HUES64 (cell line): ENCODE measurements around the gene SEPTIN11. TPM values are rescaled to one million over a fixed set of nuclear protein-coding genes. Genes with fewer than 3 reads are reported as not detected.

Experiments used
- H3K27ac ChIP-seq: 2 replicates; pipeline ENCODE4 v1.7.0; 2013; ENCODE audit warnings: low read depth, low read length, inconsistent platforms
- H3K27me3 ChIP-seq: 2 replicates; pipeline ENCODE4 v1.6.1; 2013; ENCODE audit warnings: mild to moderate bottlenecking, low read length; ENCODE audit not compliant: insufficient read depth
- H3K36me3 ChIP-seq: 2 replicates; pipeline ENCODE4 v1.6.1; 2013; ENCODE audit warnings: mild to moderate bottlenecking, low read length; ENCODE audit not compliant: insufficient read depth
- H3K4me1 ChIP-seq: 2 replicates; pipeline ENCODE4 v1.6.1; 2013; ENCODE audit warnings: mild to moderate bottlenecking, low read length, moderate library complexity; ENCODE audit not compliant: insufficient read depth
- H3K4me3 ChIP-seq: 2 replicates; pipeline ENCODE4 v1.5.1; 2013; ENCODE audit warnings: mild to moderate bottlenecking, low read length, moderate library complexity
- H3K9ac ChIP-seq: 2 replicates; pipeline ENCODE4 v1.6.1; 2013; ENCODE audit warnings: mild to moderate bottlenecking, low read depth, low read length
- H3K9me3 ChIP-seq: 2 replicates; pipeline ENCODE4 v1.6.1; 2013; ENCODE audit warnings: low read depth, low read length; ENCODE audit not compliant: insufficient read depth
- WGBS: fragments of 150-250, 120-280 bp; methylation state at CpG from one replicate; pipeline ENCODE4 v1.1.7; 2013; ENCODE audit warnings: missing lambda C conversion rate; 5-methylcytosine and 5-hydroxymethylcytosine counted together
- polyA plus RNA-seq, 2 experiments: library from polyadenylated mRNA; stranded (reverse); fragments of 50-300 nt; gene quantifications; one replicate each; pipeline ENCODE4 v1.2.3, GENCODE V29; 2013

The SEPTIN11 gene
- 65.8 TPM for polyA plus RNA-seq (2013, experiment 1 of 2)
- 85.9 TPM for polyA plus RNA-seq (2013, experiment 2 of 2)

DNA sequence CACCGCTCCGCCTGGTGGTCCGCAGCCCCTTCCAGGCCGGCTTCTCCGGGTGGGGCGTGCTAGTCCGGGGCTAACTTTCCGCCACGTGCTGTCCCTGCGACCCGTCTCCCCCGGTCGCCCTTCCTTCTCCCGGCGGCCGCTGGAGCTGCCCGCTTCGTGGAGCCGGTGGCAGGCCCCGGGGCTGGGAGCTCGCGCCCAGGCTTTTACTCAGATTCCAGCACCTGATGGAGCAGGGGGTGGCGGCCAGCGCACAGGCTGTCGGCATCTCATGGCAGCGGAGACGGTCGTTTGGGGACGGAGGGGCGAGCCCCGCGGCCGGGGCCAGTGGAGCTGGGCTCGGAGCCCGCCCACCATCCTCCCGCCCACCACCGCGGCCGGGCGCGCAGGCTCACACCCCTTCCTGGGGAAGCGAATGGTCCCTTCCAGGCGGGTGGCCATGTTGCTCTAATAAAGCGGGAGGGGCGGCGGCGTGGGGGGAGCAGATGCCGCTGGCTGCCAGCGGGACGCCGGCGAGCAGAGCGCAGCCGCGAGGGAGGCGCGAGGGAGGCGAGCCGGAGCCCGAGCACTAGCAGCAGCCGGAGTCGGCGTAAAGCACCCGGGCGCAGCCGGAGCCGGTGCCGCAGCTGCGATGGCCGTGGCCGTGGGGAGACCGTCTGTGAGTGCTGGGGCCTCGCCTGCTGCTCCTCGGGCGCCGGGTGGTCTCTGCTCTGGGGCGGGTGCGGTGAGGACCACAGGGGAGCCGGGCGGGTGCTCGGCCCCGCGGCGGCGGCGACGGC, at the start of gene SEPTIN11:
Gene SEPTIN11, plus strand, starts transcription at position 477 of the 776 bp plus-strand sequence. Its CDS starts 152 bp downstream, at position 629.
- Histone ChIP-seq H3K27ac (peak within 1 kb of the TSS; percentile 59), H3K4me3 (peak within 1 kb of the TSS; percentile 89), H3K36me3 (0 out of 2 replicates have a peak, but pooled peaks cover 2% of the 10 kb centered on the region), H3K9ac (peak within 1 kb of the TSS; percentile 82), H3K9me3 (no peaks in the 10 kb centered on the region), H3K27me3 (peaks cover 25% of the 10 kb centered on the region), H3K4me1 (peaks cover 25% of the 10 kb centered on the region)
- WGBS: under 1% methylated on average over 87 of the region's 87 CpGs

- H3K4me3 ChIP-seq: no peak overlapping the region
- H3K27me3 ChIP-seq: peaks cover 34% of the 10 kb centered on the region
- WGBS: 74% methylated on average over 3 of the region's 3 CpGs
- peaks cover 11% of the 10 kb centered on the region for H3K4me1 ChIP-seq
- 0 out of 2 replicates have a peak, but pooled peaks cover 9% of the 10 kb centered on the region for H3K9me3 ChIP-seq
- H3K36me3 ChIP-seq: no peaks in the 10 kb centered on the region
- H3K9ac ChIP-seq: no peak overlapping the region
- H3K27ac ChIP-seq: no peak overlapping the region
Measured at GRCh38 chr4:76902233-76902890, 47.2 kb upstream of the SEPTIN11 start.

- Histone ChIP-seq H3K4me3 (no peak overlapping the region), H3K27me3 (peaks cover 11% of the 10 kb centered on the region), H3K9me3 (0 out of 2 replicates have a peak, but pooled peaks cover 9% of the 10 kb centered on the region), H3K9ac (no peak overlapping the region), H3K36me3 (no peaks in the 10 kb centered on the region), H3K27ac (no peak overlapping the region), H3K4me1 (peaks cover 6% of the 10 kb centered on the region; the same call in 1 of the 2 replicates)
- 68% methylated on average over 4 of the region's 4 CpGs for WGBS
Measured at GRCh38 chr4:76904646-76905190, 44.8 kb upstream of the SEPTIN11 start.

- peaks cover 6% of the 10 kb centered on the region; the same call in 1 of the 2 replicates for H3K4me1 ChIP-seq
- peaks cover 4% of the 10 kb centered on the region; the same call in 1 of the 2 replicates for H3K27me3 ChIP-seq
- H3K9ac ChIP-seq: no peak overlapping the region
- no peak overlapping the region for H3K27ac ChIP-seq
- no peak overlapping the region for H3K4me3 ChIP-seq
- no peaks in the 10 kb centered on the region for H3K36me3 ChIP-seq
- 0 out of 2 replicates have a peak, but pooled peaks cover 9% of the 10 kb centered on the region for H3K9me3 ChIP-seq
- 90% methylated on average over 1 of the region's 1 CpG for WGBS
Measured at GRCh38 chr4:76905521-76905920, 44.0 kb upstream of the SEPTIN11 start.

- no peak overlapping the region for H3K9ac ChIP-seq
- no peak overlapping the region for H3K4me3 ChIP-seq
Measured at GRCh38 chr4:76909711-76910110, 39.8 kb upstream of the SEPTIN11 start.

DNA sequence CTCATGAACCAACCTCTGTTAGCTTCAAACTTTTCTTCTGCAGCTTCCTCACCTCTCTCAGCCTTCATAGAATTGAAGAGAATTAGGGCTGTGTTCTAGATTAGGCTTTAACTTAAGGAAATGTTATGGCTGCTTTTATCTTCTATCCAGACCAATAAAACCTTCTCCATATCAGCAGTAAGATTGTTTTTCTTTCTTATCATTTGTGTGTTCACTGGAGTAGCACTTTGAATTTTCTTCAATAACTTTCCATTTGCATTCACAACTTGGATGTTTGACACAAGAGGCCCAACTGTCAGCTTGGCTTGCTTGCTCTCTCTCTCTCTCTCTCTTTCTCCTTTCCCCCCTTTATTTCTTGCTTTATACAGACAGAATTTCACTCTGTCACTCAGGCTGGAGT, 28.8 kb upstream of the SEPTIN11 start:
- no peak overlapping the region for H3K4me3 ChIP-seq
- H3K27ac ChIP-seq: no peak overlapping the region
- H3K36me3 ChIP-seq: no peaks in the 10 kb centered on the region
- no peak overlapping the region for H3K9ac ChIP-seq
- no peaks in the 10 kb centered on the region for H3K27me3 ChIP-seq
- H3K4me1 ChIP-seq: no peaks in the 10 kb centered on the region
- no peaks in the 10 kb centered on the region for H3K9me3 ChIP-seq

More at GRCh38 chr4:76909711-76910110, 39.8 kb upstream of the SEPTIN11 start:
- H3K4me1 ChIP-seq: 0 out of 2 replicates have a peak, but pooled peaks cover 2% of the 10 kb centered on the region
- H3K36me3 ChIP-seq: no peaks in the 10 kb centered on the region
- H3K9me3 ChIP-seq: 0 out of 2 replicates have a peak, but pooled peaks cover 9% of the 10 kb centered on the region
- no peak overlapping the region for H3K27ac ChIP-seq
- 93% methylated on average over 1 of the region's 1 CpG for WGBS
- no peaks in the 10 kb centered on the region for H3K27me3 ChIP-seq

DNA sequence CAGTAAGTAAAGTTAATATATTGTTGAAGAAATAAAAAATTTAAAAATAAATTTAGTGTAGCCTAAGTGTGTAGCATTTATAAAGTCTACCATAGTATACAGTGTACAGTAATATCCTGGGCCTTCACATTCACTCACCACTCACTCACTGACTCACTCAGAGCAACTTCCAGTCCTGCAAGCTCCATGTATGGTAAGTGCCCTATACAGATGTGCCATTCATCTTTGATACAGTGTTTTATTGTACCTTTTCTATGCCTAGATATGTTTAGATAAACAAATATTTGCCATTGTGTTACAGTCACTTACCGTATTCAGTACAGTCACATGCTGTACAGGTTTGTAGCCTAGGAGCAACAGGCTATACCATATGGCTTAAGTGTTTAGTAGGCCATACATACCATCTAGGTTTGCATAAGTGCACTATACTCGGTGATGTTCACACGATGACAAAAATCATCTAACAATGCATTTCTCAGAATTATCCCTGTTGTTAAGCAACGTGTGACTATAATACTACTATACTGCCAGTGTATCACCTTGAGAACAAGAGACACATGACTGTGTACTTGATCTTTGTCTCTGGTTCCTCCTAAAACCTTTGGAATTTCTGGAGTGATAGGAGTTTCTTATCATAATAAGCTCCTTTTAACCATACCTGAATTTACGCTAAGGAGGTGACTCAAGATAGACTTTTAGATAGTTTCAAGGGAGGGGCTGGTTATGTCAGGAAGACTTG, 25.8 kb upstream of the SEPTIN11 start:
- 90% methylated on average over 4 of the region's 5 CpGs for WGBS
- Histone ChIP-seq H3K9me3 (no peaks in the 10 kb centered on the region), H3K27ac (no peak overlapping the region), H3K9ac (no peak overlapping the region), H3K4me3 (no peak overlapping the region), H3K36me3 (no peaks in the 10 kb centered on the region), H3K4me1 (no peaks in the 10 kb centered on the region), H3K27me3 (no peaks in the 10 kb centered on the region)

DNA sequence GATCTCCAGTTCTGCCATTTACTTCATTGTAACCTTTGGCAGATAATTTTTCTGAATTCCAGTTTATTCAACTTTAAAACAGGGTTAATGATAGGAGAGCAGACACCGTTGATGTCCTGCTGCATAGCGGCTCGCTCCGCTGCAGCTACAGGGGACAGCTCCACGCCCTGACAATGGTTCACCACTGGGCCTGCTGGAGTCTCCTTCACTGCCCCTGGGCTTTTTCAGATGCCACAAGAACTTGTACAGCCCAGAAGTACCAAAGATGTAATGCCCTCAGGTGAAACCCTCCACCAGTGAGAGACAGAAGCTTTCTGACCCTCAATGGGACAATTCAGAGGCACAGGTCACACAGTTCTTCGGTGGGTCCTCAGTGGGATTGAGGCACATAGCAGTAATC, 22.7 kb upstream of the SEPTIN11 start:
- Histone ChIP-seq H3K9ac (no peak overlapping the region), H3K36me3 (no peaks in the 10 kb centered on the region), H3K9me3 (no peaks in the 10 kb centered on the region), H3K4me3 (no peak overlapping the region), H3K4me1 (no peaks in the 10 kb centered on the region), H3K27ac (no peak overlapping the region), H3K27me3 (no peaks in the 10 kb centered on the region)
- WGBS: 90% methylated on average over 6 of the region's 6 CpGs

DNA sequence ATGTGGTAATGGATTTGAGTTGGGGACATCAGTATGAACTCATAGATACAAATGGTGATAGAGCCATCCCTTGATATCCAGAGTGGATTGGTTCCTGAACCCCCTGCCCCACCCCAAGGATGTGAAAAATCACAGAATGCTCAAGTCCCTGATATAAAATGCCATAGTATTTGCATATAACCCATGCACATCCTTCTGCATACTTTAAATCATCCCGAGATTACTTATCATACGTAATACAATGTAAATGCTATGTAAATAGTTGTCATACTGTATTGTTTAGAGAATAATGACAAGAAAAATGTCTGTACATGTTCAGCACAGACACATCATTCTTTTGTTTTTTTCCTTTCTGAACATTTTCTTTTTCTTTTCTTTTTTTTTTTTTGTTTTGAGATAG, 18.9 kb upstream of the SEPTIN11 start:
- H3K4me3 ChIP-seq: no peak overlapping the region
- H3K27ac ChIP-seq: no peak overlapping the region
- 80% methylated on average over 1 of the region's 2 CpGs for WGBS
- H3K4me1 ChIP-seq: no peaks in the 10 kb centered on the region
- no peaks in the 10 kb centered on the region for H3K36me3 ChIP-seq
- no peak overlapping the region for H3K9ac ChIP-seq
- H3K27me3 ChIP-seq: no peaks in the 10 kb centered on the region
- no peaks in the 10 kb centered on the region for H3K9me3 ChIP-seq

DNA sequence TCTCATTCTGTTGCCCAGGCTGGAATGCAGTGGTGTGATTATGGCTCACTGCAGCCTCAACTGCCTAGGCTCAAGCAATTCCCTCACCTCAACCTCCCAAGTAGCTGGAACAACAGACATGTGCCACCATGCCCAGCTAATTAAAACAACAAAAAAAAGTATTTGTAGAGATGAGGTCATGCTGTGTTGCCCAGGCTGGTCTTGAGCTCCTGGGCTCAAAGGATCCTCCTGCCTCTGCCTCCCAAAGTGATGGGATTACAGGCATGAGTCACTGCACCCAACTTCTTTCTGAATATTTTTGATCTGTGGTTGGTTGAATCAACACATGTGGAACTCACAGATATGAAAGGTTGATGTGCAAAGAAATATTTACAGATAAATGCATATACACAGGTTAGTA, 18.5 kb upstream of the SEPTIN11 start:
- H3K36me3 ChIP-seq: no peaks in the 10 kb centered on the region
- no peak overlapping the region for H3K9ac ChIP-seq
- no peak overlapping the region for H3K27ac ChIP-seq
- H3K4me1 ChIP-seq: no peaks in the 10 kb centered on the region
- H3K4me3 ChIP-seq: no peak overlapping the region
- no peaks in the 10 kb centered on the region for H3K9me3 ChIP-seq
- H3K27me3 ChIP-seq: no peaks in the 10 kb centered on the region
